HG03378 (cell line): ENCODE measurements around the gene EIF3M.

ENCODE experiments used
- ATAC-seq: cut with Tn5 transposase; IDR thresholded peaks from one replicate; pipeline ENCODE4 v1.9.1; 2021; ENCODE audit warnings: mild to moderate bottlenecking, moderate library complexity; ENCODE audit not compliant: unreplicated experiment

The EIF3M gene

GRCh38 chr11:32583459-32584271 lies at the start of gene EIF3M:
Gene EIF3M (plus strand): TSS chr11:32583831. CDS start chr11:32583888, 57 bp downstream.
- peak; percentile 95 for ATAC-seq

- no peak for ATAC-seq
These were observed 44.8 kb upstream of the EIF3M start for GRCh38 chr11:32538804-32539203.

GRCh38 chr11:32549611-32550187 lies 33.9 kb upstream of the EIF3M start:
- ATAC-seq, result no peak

GRCh38 chr11:32550207-32550606 lies 33.4 kb upstream of the EIF3M start:
- no peak for ATAC-seq

- ATAC-seq, result no peak
These were observed 28.5 kb upstream of the EIF3M start for GRCh38 chr11:32555091-32555490.

DNA sequence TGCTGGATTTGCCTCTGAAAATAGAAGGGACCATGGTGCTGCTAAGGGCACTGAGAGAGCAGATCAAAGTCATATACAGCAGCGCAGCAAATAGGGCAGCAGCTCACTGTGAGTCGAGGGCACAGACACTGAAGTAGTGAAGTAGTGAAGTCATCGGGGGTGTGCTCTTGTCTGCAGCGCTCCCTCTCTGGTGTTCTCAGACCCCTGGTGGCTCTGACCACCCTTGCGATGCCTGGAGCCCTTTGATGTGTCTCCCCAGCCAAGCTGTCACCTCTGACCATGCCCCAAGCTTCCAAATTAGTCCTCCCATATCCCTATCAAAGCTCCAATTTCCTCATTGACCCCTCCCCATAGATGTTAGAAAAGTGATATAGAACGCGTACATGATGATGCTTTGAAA lies 27.7 kb upstream of the EIF3M start:
- ATAC-seq, result no peak

DNA sequence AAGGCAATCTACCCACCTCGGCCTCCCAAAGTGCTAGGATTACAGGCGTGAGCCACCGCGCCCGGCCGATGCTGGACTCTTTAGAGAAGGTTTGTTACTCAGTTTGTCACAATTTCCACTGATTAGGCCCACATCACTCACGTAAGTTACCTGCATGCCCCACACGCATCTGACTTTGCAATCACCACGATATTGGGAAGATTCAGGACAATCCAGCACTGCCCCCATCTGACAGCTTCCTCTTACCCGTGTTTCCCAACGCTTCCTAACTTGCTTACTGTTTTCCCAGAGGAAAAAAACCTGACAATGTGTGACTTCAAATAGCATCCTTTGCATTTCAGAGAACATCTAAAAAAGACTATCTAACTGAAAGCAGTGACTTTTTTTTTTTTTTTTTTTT lies 21.8 kb upstream of the EIF3M start:
- ATAC-seq, result no peak

DNA sequence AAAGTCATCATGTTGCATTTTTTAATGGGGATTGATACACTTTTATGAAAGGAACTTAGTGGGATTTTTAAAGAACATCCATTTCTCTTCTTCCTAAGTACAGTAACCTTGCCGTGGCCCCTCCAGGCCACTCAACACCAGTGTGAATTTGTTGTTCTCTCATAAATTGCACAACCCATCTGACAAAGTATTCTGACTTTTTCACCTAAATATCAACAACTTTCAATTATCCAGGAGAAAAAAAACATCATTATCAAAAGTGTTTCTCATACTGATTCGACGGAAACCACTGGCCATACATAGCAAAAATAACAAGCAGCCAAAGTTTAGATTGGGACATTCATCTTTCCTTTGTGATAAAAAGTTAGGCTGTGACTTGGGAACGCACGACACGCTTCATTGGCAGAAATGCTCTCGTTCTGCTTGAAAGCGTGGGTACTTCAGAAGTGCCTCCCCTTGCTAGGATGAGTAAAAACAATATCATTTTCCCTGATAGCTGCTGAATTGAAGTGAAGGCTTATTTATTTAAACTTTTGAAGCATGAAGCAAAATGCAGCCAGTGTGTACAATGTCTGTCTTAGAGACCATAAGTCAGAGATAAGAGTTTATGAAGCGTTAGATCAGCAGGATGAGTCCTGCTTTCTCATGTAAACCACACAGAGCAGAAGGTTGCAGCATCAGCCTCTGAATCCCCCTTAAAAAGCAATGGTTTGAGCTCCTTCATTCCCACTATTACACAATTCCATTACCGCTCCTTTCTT lies 20.6 kb upstream of the EIF3M start:
- ATAC-seq, result no peak

DNA sequence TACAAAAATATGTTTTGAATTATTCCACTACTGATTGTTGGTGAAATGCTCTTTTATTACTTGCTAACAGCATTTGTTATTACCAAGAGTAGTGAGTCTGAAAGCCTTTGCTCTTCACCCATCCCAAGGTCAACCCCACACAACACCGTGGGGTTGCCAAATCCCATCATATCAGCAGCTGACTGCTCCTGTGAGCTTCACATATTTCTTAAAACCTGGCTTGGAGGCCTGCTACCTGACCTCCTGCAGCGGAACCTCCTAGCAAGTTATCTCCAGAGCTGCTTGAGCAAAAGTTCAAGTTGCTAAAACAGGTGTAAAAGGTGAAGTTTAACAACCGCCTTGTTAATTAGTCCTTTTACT lies 20.1 kb upstream of the EIF3M start:
- ATAC-seq, result no peak

GRCh38 chr11:32566517-32566916 lies 17.1 kb upstream of the EIF3M start:
- no peak for ATAC-seq

DNA sequence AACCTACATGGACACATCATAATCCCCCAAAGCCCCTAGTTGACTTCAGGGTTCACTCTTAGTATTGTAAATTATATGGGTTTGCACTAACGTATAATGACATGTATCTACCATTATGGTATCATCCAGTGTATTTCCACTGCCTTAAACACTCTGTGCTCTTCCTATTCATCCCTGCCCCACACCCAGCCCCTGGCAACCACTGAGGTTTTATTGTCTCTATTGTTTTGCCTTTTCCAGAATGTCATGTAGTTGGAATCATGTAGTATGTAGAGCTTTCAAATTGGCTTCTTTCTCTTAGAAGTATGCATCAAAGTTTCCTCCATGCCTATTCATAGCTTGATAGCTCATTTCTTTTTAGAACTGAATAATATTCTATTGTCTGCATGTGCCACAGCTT lies 16.5 kb upstream of the EIF3M start:
- ATAC-seq, result no peak

GRCh38 chr11:32569313-32569881 lies 14.2 kb upstream of the EIF3M start:
- no peak for ATAC-seq

DNA sequence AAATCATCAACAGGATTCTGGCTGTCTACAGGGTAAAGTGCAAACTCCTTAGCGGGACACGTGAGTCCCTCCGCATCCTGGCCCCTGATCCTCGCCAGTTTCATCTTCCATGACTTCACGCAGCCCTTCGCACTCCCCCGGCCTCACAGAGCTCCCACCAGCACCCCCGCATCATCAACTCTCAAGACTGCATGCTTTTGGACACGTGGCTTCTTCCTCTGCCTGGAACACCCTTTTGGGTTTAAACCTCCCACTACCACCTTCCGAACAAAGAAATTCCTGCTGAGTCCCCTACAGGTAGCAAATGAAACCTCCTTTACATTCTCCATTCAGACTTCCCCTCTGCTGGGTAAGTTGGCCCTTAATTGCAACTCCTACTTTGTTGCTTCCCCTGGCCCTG lies 12.6 kb upstream of the EIF3M start:
- no peak for ATAC-seq

GRCh38 chr11:32573228-32573627 lies 10.4 kb upstream of the EIF3M start:
- no peak for ATAC-seq

GRCh38 chr11:32574421-32574820 lies 9.2 kb upstream of the EIF3M start:
- no peak for ATAC-seq

GRCh38 chr11:32575070-32575469 lies 8.6 kb upstream of the EIF3M start:
- no peak for ATAC-seq

DNA sequence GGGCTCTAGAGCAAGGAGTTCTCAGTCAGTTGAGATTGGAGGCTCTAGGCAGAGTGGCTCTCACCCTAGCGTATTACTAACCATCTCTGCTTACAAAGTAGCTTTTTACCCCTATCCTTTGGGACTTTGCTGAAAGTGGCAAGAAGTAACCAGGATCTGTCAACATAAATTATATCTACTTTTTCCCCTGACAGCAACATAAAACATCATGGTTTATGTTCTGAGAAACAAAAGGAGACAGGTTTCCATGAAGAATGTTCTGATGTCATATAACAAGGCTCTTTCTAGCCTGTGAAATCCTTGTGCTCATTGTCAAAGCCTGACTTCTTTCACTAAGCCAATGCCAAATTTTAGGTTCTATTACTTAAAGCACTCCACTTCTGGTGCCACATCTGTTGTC lies 7.2 kb upstream of the EIF3M start:
- ATAC-seq, result no peak

DNA sequence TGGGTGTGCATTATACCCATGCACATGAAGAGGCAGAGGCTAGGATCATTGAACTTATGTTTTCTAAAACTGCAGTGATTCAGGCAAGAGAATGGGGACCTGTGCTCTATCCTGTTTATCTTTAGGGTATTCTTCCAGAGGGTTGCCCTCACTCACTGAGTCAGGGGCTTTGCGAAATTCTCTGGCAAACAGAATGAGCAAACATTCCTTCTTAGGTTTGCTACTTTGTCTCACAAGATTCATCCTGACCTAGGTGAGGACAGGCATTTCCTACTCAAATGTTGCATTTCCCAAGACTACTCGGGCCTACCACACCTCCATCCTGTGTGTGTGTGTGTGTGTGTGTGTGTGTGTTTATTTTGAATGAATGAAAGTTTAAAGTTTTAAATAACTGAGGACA lies 2.7 kb upstream of the EIF3M start:
- ATAC-seq, result no peak

GRCh38 chr11:32581556-32581955 lies 2.1 kb upstream of the EIF3M start:
- ATAC-seq, result no peak

GRCh38 chr11:32584921-32585320 lies 1.3 kb downstream of the EIF3M start:
- no peak for ATAC-seq

- ATAC-seq, result no peak
These were observed 3.1 kb downstream of the EIF3M start for GRCh38 chr11:32586576-32587190.
